ENCODE data around the gene PRRT1.
"Not testable (repeated sequence)": the region's sequence is repeated elsewhere in the genome, so short reads cannot be mapped to it uniquely, and the experiment has no call there.

PRRT1 gene

GRCh38 chr6:32120573-32121059, 31.1 kb downstream of the PRRT1 start:
- no peak for DNase-seq (ENCODE audit: low spot score)

GRCh38 chr6:32118782-32119628, 32.7 kb downstream of the PRRT1 start:
- DNase-seq (ENCODE audit: low spot score), result peak; percentile 86

GRCh38 chr6:32117461-32117860, 34.3 kb downstream of the PRRT1 start:
- no peak for DNase-seq (ENCODE audit: low spot score)

- no peak for DNase-seq (ENCODE audit: low spot score)
Observed at GRCh38 chr6:32116674-32117073, 35.1 kb downstream of the PRRT1 start.

GRCh38 chr6:32115623-32116022, 36.1 kb downstream of the PRRT1 start:
- no peak for DNase-seq (ENCODE audit: low spot score)

GRCh38 chr6:32114796-32115195, 36.9 kb downstream of the PRRT1 start:
- DNase-seq (ENCODE audit: low spot score), result no peak

- DNase-seq (ENCODE audit: low spot score), result peak; percentile 63
Observed at GRCh38 chr6:32113386-32114352, 38.1 kb downstream of the PRRT1 start.

GRCh38 chr6:32112431-32112980, 39.2 kb downstream of the PRRT1 start:
- no peak for DNase-seq (ENCODE audit: low spot score)

GRCh38 chr6:32111424-32112066, 40.2 kb downstream of the PRRT1 start:
- no peak for DNase-seq (ENCODE audit: low spot score)

GRCh38 chr6:32110632-32111031, 41.1 kb downstream of the PRRT1 start:
- DNase-seq (ENCODE audit: low spot score), result no peak

GRCh38 chr6:32109765-32110160, 42.0 kb downstream of the PRRT1 start:
- no peak for DNase-seq (ENCODE audit: low spot score)

- no peak for DNase-seq (ENCODE audit: low spot score)
Observed at GRCh38 chr6:32109114-32109764, 42.5 kb downstream of the PRRT1 start, which contains the start of gene TNXB. Gene TNXB (minus strand): TSS chr6:32109338. CDS start chr6:32098198, 11,140 bp downstream.

GRCh38 chr6:32108727-32109113, 43.0 kb downstream of the PRRT1 start:
- no peak for DNase-seq (ENCODE audit: low spot score)

- DNase-seq (ENCODE audit: low spot score), result no peak
Observed at GRCh38 chr6:32108094-32108627, 43.6 kb downstream of the PRRT1 start.

- no peak for DNase-seq (ENCODE audit: low spot score)
Observed at GRCh38 chr6:32107406-32107805, 44.3 kb downstream of the PRRT1 start.

- no peak for DNase-seq (ENCODE audit: low spot score)
Observed at GRCh38 chr6:32105433-32105832, 46.3 kb downstream of the PRRT1 start.

GRCh38 chr6:32102255-32102654, 49.5 kb downstream of the PRRT1 start:
- DNase-seq (ENCODE audit: low spot score), result no peak

- DNase-seq (ENCODE audit: low spot score), result not testable (repeated sequence)
Observed at GRCh38 chr6:32100251-32100650, 51.5 kb downstream of the PRRT1 start.
